ENCODE results near the gene HIP1.

DNA sequence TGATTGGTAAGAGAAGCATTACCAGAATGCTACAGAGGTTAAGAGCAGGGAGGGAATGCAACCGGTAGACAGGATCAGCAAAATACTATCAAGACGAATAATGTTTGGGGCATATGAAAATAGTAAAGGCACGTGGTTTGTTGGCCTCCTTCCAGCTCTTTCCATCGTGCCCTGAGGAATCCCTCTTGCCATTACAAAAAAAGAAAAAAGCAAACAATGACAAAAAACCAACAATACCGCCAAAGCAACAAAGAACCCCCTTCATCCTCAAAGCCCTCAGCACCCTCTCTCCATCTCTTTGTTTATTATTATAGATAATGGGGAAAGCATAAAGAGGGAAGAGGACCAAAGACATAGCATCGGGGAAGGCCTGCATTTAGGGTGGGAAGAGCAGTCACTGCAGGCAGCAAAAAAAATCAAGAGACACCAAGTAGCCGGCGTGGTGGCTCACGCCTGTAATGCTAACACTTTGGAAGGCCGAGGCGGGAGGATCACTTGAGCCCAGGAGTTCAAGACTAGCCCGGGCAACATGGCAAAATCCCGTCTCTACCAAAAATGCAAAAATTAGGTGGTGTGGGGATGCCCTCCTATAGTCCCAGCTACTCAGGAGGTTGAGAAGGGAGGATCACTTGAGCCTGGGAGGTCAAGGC is 78.0 kb downstream of the HIP1 start:
- TF ChIP-seq REST (IDR thresholded peaks at IDR 0.05; ENCODE audit: low read depth), result no peak
- TF ChIP-seq CEBPB (IDR thresholded peaks at IDR 0.05), result no peak

Measured in Ishikawa (cell line).